GM21381 (cell line): Measurements from ENCODE around the gene SINHCAF.

Experiments
- ATAC-seq: cut with Tn5 transposase; IDR thresholded peaks from one replicate; pipeline ENCODE4 v1.9.1; 2021; ENCODE audit warnings: mild to moderate bottlenecking, moderate library complexity; ENCODE audit not compliant: unreplicated experiment

Gene SINHCAF

DNA sequence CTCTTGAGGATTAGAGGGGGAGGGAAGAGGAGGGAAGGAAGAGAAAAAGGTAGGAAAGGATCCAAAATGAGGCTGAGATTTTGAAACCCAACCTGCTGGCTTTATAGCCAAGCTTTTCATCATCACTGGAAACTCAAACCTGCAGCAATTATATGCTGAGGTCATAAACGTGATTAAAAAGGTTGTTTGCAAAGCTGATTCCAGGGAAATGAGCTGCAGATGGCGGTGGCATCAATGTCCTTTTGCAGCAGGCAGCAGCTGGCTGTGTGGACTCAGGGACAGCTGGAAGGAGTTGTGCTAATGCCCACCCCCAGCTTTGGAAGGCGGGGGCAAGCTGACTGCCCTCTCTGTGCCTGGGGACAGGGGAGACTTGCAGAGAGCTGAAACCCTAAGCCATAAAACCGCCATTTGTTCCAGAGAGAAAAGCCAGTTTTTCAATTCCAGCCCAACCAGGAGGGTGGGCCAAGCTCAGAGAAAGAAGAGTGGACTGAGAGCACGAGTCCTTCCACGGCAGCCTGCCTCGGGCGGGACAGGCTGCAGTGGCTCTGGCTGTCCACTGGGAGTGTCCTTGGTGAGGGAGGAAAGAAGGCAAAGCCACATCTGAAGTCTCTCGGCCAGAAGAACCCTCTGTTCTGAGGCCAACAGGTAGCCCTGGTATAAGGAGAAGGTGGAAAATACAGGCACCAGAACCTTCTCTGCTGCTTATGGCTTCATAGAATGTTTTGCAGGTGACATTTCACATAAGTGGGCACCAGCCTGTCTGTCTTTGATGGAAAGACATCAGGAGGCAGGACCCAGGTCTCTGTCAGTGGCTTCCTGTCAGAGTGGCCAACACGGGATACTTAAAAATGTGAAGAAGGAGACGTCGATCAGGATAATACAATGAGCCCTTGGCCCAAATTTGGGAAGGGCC lies 90.7 kb downstream of the SINHCAF start:
- ATAC-seq, result no peak

DNA sequence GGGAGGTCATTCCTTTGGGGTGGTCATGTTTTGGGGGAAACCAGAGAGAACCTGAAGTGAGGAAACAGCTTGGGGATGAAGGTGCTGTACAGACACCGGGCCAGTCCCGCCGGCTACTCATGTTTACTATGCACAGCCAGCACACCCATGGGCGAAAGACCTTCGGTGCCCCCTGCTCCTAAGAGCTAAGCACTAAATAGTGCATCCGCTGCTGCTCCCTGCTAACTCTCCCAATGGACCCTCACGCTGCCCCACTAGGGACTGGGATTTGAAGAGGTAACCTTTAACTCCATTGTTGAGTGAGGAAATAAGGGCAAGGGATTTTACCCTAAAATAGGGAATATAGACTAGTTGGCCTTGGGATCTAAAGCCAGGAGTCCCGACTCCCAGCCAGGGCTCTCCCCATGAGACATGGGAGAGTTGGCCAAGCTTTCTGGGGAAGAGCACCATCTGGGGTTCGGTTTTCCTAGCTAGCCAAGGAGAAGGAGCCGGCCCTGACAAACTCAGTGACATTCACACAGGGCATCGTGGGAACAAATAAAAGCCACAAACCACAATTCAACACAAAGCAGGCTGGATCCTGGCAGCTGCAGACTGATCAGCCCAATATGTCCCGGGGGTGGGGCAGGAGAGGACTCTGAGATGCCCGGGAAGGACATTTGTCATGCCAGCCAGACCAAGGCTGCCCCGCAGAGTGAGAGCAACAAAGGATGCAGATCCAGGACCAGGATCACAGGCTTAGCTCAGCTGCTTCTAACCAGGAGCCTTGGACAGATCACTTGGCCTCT lies 91.7 kb downstream of the SINHCAF start:
- ATAC-seq, result no peak

DNA sequence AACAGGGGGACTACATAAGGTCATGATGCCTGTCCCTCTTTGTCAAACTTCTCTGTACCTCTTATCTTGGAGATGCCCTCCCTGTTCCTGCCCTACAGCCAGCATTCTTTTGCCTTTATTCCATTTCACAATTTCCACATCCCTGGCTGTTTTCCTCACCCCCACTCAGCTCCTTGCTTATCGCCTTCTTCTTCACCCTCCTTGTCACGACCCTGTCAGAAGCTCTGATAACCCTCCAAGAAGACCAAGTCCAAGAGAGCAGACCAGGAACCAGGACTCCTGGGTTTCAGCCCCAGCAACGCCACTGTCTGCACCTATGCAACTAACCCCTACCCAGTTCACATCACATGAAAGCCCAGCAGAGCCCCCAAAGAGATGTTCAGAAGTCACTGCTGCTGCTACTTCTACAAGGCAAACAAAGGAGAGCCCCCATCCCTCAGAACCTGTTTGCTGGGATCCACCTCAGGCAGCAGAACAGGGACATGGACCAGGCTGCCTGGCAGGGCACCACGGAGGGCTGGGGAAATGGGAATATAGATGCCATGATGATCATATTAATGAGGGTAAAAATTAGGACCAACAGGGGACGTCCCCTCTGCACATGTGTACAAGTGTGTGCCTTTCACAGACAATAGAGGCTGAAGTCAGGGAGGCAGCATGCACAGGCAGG lies 92.8 kb downstream of the SINHCAF start:
- ATAC-seq, result no peak

DNA sequence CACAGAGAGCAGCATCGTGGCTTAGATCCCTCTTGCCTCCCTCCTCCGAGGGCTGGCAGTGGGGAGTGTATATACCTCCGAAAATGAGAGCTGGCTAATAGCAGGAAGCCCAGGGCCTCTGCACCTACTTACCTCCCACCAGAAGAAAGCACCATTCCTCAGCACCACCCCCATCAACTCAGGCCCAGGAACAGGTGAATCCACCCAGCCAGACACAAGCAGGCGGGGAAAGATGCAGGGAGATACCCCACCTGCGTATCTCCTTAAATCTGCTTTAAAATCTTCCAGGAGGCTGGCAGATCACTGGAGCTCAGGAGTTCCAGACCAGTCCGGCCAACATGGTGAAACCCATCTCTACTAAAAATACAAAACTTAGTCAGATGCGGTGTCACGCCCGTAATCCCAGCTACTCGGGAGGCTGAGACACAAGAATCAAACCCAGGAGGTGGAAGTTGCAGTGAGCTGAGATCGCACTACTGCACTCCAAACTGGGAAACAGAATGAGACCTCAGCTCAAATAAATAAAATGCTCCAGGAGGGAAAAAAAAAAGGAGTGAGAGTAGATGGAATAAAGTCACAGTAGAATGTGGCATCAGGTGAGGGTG lies 93.5 kb downstream of the SINHCAF start:
- ATAC-seq, result no peak

DNA sequence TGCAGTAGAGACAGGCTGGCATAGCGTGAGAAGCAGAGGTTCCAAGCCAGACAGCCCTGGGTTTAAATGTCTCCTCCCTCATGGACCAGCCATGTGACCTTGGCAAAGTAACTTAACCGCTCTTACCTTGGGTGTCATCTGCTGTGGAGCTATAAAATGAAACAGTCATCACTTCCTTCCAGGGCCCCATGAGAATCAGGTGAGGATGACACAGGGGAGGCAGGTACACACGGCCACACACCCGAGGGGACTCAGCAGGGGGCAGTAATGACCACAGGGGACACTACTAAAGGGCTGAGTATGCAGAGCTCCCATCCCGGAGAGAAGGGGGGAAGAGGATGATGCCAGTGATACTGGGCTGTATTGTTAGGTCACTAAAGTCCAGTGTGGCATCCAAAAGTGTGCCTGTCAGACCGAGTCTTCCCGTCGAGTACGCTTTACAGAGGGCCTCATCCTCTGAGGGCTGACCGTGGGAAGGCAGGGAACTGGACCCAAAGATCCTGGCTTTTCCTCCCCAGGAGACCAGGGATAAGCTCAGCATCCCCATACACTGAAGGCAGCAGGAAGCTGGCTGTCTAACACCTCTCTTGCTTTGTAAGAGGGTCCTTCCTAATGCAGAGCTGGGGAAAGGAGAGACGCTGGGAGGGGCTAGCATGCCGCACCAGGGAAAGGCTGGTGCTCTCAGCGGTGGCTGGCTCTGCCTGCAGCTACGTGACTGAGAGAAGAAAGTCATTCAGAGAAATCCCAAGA lies 94.2 kb downstream of the SINHCAF start:
- no peak for ATAC-seq
